ENCODE measurements around the gene NAGLU. TPM values are rescaled to one million over a fixed set of nuclear protein-coding genes. Genes with fewer than 3 reads are reported as not detected.

Gene NAGLU
- total and polyA plus RNA-seq, 4 experiments from 2014 or later, result 8.5 to 22.8 (median 18.0) TPM

- peaks cover 93% of the 10 kb centered on the region for H3K36me3 ChIP-seq (ENCODE audit: insufficient read depth, low read length)
- no peaks in the 10 kb centered on the region for H3K4me1 ChIP-seq (ENCODE audit: insufficient read depth, low read length)
- H3K27ac Mint-ChIP-seq, result peak overlapping the region in 3 of 7 donors; percentile 29 to 77 (median 57)
- H3K9me3 Mint-ChIP-seq, result no peaks in the 10 kb centered on the region
- intact Hi-C loops (cut with micrococcal nuclease), result no loop called here
- peaks cover 0 to 9% (median 1%) of the 10 kb centered on the region in 4 donors for H3K4me1 Mint-ChIP-seq
- ChIA-PET POLR2A (ENCODE audit: partially characterized antibody) (interaction anchor here (1.0 to 2.2 kb wide), 3 partner anchors 9 to 21 kb away, joined by 3 to 12 read pairs (median 3); partner anchors contain the start of gene PSMC3IP), CTCF (ENCODE audit: partially characterized antibody) (interaction anchor here (1.2 to 4.9 kb wide), 3 partner anchors 8 to 39 kb away, joined by 3 to 35 read pairs (median 3); partner anchors contain the start of gene PSMC3IP)
- DNase-seq, result no peak
- H3K27me3 Mint-ChIP-seq, result no peaks in the 10 kb centered on the region
- H3K4me3 Mint-ChIP-seq, result no peak overlapping the region
- no peaks in the 10 kb centered on the region for H3K9me3 ChIP-seq (ENCODE audit: control insufficient read depth in 1 of 2, low read length in 2 of 2)
- peaks cover 44 to 85% of the 10 kb centered on the region in 2 donors for H3K36me3 Mint-ChIP-seq
- no peak overlapping the region for H3K4me3 ChIP-seq (ENCODE audit: low read length in 2 of 2)
- no peak overlapping the region for H3K27ac ChIP-seq (ENCODE audit: low read depth, low read length)
- no peaks in the 10 kb centered on the region for H3K27me3 ChIP-seq (ENCODE audit: insufficient read depth, low read length)
Measured at GRCh38 chr17:42586514-42587230, 50.6 kb downstream of the NAGLU start.

- H3K27ac Mint-ChIP-seq, result no peak overlapping the region
- H3K9me3 Mint-ChIP-seq, result no peaks in the 10 kb centered on the region
- peaks cover 25 to 63% of the 10 kb centered on the region in 2 donors for H3K36me3 Mint-ChIP-seq
- H3K27me3 ChIP-seq (ENCODE audit: insufficient read depth, low read length), result no peaks in the 10 kb centered on the region
- H3K4me1 Mint-ChIP-seq, result peaks cover 0 to 10% (median 5%) of the 10 kb centered on the region in 4 donors
- no peaks in the 10 kb centered on the region for H3K9me3 ChIP-seq (ENCODE audit: control insufficient read depth in 1 of 2, low read length in 2 of 2)
- CTCF ChIA-PET (ENCODE audit: partially characterized antibody), result interaction anchor here (0.9 to 4.9 kb wide), 2 partner anchors 12 to 13 kb away, joined by 4 to 35 read pairs; partner anchors contain the start of gene PSMC3IP
- H3K4me3 ChIP-seq (ENCODE audit: low read length in 2 of 2), result no peak overlapping the region
- no peak overlapping the region for H3K4me3 Mint-ChIP-seq
- H3K27ac ChIP-seq (ENCODE audit: low read depth, low read length), result no peak overlapping the region
- POLR2A ChIA-PET (ENCODE audit: partially characterized antibody), result interaction anchor here (1.0 to 2.3 kb wide), 2 partner anchors 13 to 203 kb away, joined by 3 to 11 read pairs; partner anchors contain the start of genes PSMC3IP and STAT3
- peaks cover 55% of the 10 kb centered on the region for H3K36me3 ChIP-seq (ENCODE audit: insufficient read depth, low read length)
- DNase-seq, result no peak
- intact Hi-C loops (cut with micrococcal nuclease), result no loop called here
- H3K4me1 ChIP-seq (ENCODE audit: insufficient read depth, low read length), result no peaks in the 10 kb centered on the region
- H3K27me3 Mint-ChIP-seq, result no peaks in the 10 kb centered on the region
Measured at GRCh38 chr17:42590886-42591285, 54.8 kb downstream of the NAGLU start.

DNA sequence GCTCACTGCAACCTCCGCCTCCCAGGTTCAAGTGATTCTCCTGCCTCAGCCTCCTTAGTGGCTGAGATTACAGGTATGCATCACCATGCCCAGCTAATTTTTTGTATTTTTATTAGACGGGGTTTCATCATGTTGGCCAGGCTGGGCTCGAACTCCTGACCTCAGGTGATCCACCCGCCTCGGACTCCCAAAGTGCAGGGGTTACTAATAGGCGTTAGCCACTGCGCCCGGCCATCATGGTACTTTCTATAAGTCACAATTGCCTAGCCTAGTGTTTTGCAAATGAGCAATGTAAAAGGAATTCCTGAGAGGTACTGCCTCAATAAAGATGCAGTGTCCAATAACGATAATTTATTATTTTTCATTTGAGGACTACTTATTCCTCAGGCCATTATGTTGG lies 55.4 kb downstream of the NAGLU start:
- CTCF ChIA-PET (ENCODE audit: partially characterized antibody), result interaction anchor here (0.9 to 2.0 kb wide), 2 partner anchors 9 to 13 kb away, joined by 4 to 7 read pairs; no protein-coding TSS in a partner anchor
- peaks cover 49% of the 10 kb centered on the region for H3K36me3 ChIP-seq (ENCODE audit: insufficient read depth, low read length)
- H3K27ac Mint-ChIP-seq, result no peak overlapping the region

More for the DNA sequence above, 55.4 kb downstream of the NAGLU start:
- no peak overlapping the region for H3K4me3 Mint-ChIP-seq
- intact Hi-C loops (cut with micrococcal nuclease), result no loop called here
- Histone ChIP-seq H3K27ac (ENCODE audit: low read depth, low read length) (no peak overlapping the region), H3K4me1 (ENCODE audit: insufficient read depth, low read length) (no peaks in the 10 kb centered on the region), H3K4me3 (ENCODE audit: low read length in 2 of 2) (no peak overlapping the region), H3K27me3 (ENCODE audit: insufficient read depth, low read length) (no peaks in the 10 kb centered on the region), H3K9me3 (ENCODE audit: control insufficient read depth in 1 of 2, low read length in 2 of 2) (no peaks in the 10 kb centered on the region)
- peaks cover 26 to 61% of the 10 kb centered on the region in 2 donors for H3K36me3 Mint-ChIP-seq
- no peak for DNase-seq
- no peaks in the 10 kb centered on the region for H3K27me3 Mint-ChIP-seq
- peaks cover 3 to 12% (median 7%) of the 10 kb centered on the region in 4 donors for H3K4me1 Mint-ChIP-seq
- no peaks in the 10 kb centered on the region for H3K9me3 Mint-ChIP-seq
- POLR2A ChIA-PET (ENCODE audit: partially characterized antibody), result interaction anchor here (1.5 to 2.3 kb wide), 2 partner anchors 14 to 17 kb away, joined by 6 to 11 read pairs; partner anchors contain the start of gene PSMC3IP

Small RNA genes lying within 50 kb of the gene (microRNA-seq; reads per million reads assigned to microRNA genes)
- gene MIR5010 (ENCODE audit: borderline microRNAs expressed, borderline number of aligned reads, borderline replicate concordance), result 1.2 reads per million
- not detected for gene MIR548AT (ENCODE audit: borderline microRNAs expressed, borderline number of aligned reads, borderline replicate concordance)

Other genes starting within 250 kb of the NAGLU start
- gene STAT5A, start 247.7 kb upstream of the NAGLU start, total RNA-seq, result 100 to 1,000 TPM; 130 to 133 TPM
- 10 to 100 TPM; 66.7 to 94.6 TPM for gene STAT5A, start 247.7 kb upstream of the NAGLU start, polyA plus RNA-seq
- 100 to 1,000 TPM; 129 to 131 TPM for gene STAT3, start 147.8 kb upstream of the NAGLU start, total RNA-seq
- gene STAT3, start 147.8 kb upstream of the NAGLU start, polyA plus RNA-seq, result 100 to 1,000 TPM; 103 to 147 TPM
- under 1 TPM; 0.52 to 0.61 TPM for gene CAVIN1, start 113.0 kb upstream of the NAGLU start, total RNA-seq
- gene CAVIN1, start 113.0 kb upstream of the NAGLU start, polyA plus RNA-seq, result 1 to 10 TPM in 1 of 2 donors, not detected in 1; 1.5 TPM
- gene ATP6V0A1, start 77.4 kb upstream of the NAGLU start, total RNA-seq, result 10 to 100 TPM; 13.1 to 15.9 TPM
- 1 to 10 TPM; 3.9 to 6.4 TPM for gene ATP6V0A1, start 77.4 kb upstream of the NAGLU start, polyA plus RNA-seq
- gene HSD17B1, start 16.7 kb downstream of the NAGLU start, total RNA-seq, result 1 to 10 TPM; 1.2 TPM
- gene HSD17B1, start 16.7 kb downstream of the NAGLU start, polyA plus RNA-seq, result under 1 TPM; 0.07 to 0.88 TPM
- gene COASY, start 25.9 kb downstream of the NAGLU start, total RNA-seq, result 10 to 100 TPM; 65.2 to 71.1 TPM
- gene COASY, start 25.9 kb downstream of the NAGLU start, polyA plus RNA-seq, result 10 to 100 TPM; 44.6 to 66.0 TPM
- 10 to 100 TPM; 73.3 to 73.7 TPM for gene MLX, start 30.9 kb downstream of the NAGLU start, total RNA-seq
- gene MLX, start 30.9 kb downstream of the NAGLU start, polyA plus RNA-seq, result 10 to 100 TPM; 38.1 to 53.6 TPM
- gene PSMC3IP, start 41.5 kb downstream of the NAGLU start, total RNA-seq, result 1 to 10 TPM; 3.4 to 4.5 TPM
- gene PSMC3IP, start 41.5 kb downstream of the NAGLU start, polyA plus RNA-seq, result 1 to 10 TPM in 1 of 2 donors, under 1 TPM in 1; 0.93 to 1.9 TPM
- 100 to 1,000 TPM; 128 to 134 TPM for gene RETREG3, start 73.1 kb downstream of the NAGLU start, total RNA-seq
- gene RETREG3, start 73.1 kb downstream of the NAGLU start, polyA plus RNA-seq, result 100 to 1,000 TPM; 106 to 123 TPM
- 10 to 100 TPM; 13.6 to 16.5 TPM for gene TUBG1, start 73.4 kb downstream of the NAGLU start, total RNA-seq
- gene TUBG1, start 73.4 kb downstream of the NAGLU start, polyA plus RNA-seq, result 10 to 100 TPM in 1 of 2 donors, 1 to 10 TPM in 1; 6.4 to 12.8 TPM
- 10 to 100 TPM; 18.1 to 19.1 TPM for gene TUBG2, start 123.0 kb downstream of the NAGLU start, total RNA-seq
- 1 to 10 TPM; 3.0 to 5.0 TPM for gene TUBG2, start 123.0 kb downstream of the NAGLU start, polyA plus RNA-seq
- under 1 TPM; 0.15 to 0.22 TPM for gene PLEKHH3, start 140.8 kb downstream of the NAGLU start, total RNA-seq
- under 1 TPM; 0.16 to 0.32 TPM for gene PLEKHH3, start 140.8 kb downstream of the NAGLU start, polyA plus RNA-seq
- under 1 TPM; 0.53 to 0.81 TPM for gene CCR10, start 145.6 kb downstream of the NAGLU start, total RNA-seq
- 10 to 100 TPM in 1 of 2 donors, 1 to 10 TPM in 1; 9.1 to 10.7 TPM for gene CCR10, start 145.6 kb downstream of the NAGLU start, polyA plus RNA-seq
- gene CNTNAP1, start 146.3 kb downstream of the NAGLU start, total RNA-seq, result 1 to 10 TPM; 2.5 to 3.0 TPM
- gene CNTNAP1, start 146.3 kb downstream of the NAGLU start, polyA plus RNA-seq, result 1 to 10 TPM in 1 of 2 donors, not detected in 1; 1.2 TPM
- gene EZH1, start 208.8 kb downstream of the NAGLU start, total RNA-seq, result 100 to 1,000 TPM; 184 to 192 TPM
- gene EZH1, start 208.8 kb downstream of the NAGLU start, polyA plus RNA-seq, result 10 to 100 TPM; 20.1 to 38.6 TPM
- not detected for gene RAMP2, start 225.0 kb downstream of the NAGLU start, total RNA-seq
- not detected for gene RAMP2, start 225.0 kb downstream of the NAGLU start, polyA plus RNA-seq
- 10 to 100 TPM; 39.3 to 43.6 TPM for gene VPS25, start 237.2 kb downstream of the NAGLU start, total RNA-seq
- gene VPS25, start 237.2 kb downstream of the NAGLU start, polyA plus RNA-seq, result 10 to 100 TPM; 39.8 to 63.3 TPM
- gene WNK4, start 244.4 kb downstream of the NAGLU start, total RNA-seq, result under 1 TPM; 0.14 to 0.41 TPM
- gene WNK4, start 244.4 kb downstream of the NAGLU start, polyA plus RNA-seq, result not detected